ENCODE results near the gene LYPD6.
"Not testable (repeated sequence)": the region's sequence is repeated elsewhere in the genome, so short reads cannot be mapped to it uniquely, and the experiment has no call there.

LYPD6 gene

DNA sequence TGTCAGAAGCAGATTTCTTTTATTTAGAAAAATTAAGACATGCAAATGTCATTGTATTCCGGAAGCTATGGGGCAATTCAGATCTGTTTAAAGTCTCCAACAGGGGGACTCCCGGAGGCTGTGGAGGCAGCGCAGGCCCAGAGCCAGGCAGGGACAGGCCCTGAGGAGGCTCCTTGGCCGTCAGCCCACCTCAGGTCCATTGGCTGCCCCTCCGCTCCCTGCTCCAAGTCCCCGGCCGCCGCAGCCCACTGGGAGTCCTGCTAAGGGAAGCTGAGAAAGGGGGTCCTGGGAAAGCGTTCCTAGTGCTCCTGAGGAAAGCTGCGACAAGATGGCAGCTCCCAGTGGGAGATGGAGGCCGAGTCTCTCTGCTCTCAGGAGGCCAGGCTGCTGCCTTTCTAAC, 20.0 kb upstream of the LYPD6 start:
- H3K4me3 ChIP-seq (ENCODE audit: low read depth, low read length) = no peak overlapping the region
- no peak for DNase-seq (ENCODE audit: low read depth)
- TF ChIP-seq, protein P1, sequence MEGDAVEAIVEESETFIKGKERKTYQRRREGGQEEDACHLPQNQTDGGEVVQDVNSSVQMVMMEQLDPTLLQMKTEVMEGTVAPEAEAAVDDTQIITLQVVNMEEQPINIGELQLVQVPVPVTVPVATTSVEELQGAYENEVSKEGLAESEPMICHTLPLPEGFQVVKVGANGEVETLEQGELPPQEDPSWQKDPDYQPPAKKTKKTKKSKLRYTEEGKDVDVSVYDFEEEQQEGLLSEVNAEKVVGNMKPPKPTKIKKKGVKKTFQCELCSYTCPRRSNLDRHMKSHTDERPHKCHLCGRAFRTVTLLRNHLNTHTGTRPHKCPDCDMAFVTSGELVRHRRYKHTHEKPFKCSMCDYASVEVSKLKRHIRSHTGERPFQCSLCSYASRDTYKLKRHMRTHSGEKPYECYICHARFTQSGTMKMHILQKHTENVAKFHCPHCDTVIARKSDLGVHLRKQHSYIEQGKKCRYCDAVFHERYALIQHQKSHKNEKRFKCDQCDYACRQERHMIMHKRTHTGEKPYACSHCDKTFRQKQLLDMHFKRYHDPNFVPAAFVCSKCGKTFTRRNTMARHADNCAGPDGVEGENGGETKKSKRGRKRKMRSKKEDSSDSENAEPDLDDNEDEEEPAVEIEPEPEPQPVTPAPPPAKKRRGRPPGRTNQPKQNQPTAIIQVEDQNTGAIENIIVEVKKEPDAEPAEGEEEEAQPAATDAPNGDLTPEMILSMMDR (IDR thresholded peaks at IDR 0.05; ENCODE audit: low read depth, low read length, missing control alignments) = no peak

DNA sequence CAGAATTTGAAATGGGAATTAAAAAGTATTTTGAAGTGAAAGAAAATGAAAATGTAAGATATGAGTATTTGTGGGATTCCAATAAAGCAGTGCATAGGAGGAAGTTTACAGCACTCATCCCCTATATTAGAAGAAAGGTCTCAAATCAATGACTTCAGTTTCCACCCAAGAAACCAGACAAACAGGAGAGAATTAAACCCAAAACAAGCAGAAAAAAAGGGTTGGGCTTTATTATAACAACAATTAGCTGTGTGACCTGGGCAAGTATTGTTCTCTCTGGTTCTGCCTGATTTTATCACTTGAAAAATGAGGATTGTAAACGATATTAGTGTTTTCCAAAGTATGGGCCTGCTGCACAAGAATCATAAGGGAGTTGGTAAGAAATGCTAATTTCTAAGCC, 18.3 kb upstream of the LYPD6 start:
- TF ChIP-seq, protein P1 (IDR thresholded peaks at IDR 0.05; ENCODE audit: low read depth, low read length, missing control alignments) = no peak
- DNase-seq (ENCODE audit: low read depth) = no peak
- no peak overlapping the region for H3K4me3 ChIP-seq (ENCODE audit: low read depth, low read length)

DNA sequence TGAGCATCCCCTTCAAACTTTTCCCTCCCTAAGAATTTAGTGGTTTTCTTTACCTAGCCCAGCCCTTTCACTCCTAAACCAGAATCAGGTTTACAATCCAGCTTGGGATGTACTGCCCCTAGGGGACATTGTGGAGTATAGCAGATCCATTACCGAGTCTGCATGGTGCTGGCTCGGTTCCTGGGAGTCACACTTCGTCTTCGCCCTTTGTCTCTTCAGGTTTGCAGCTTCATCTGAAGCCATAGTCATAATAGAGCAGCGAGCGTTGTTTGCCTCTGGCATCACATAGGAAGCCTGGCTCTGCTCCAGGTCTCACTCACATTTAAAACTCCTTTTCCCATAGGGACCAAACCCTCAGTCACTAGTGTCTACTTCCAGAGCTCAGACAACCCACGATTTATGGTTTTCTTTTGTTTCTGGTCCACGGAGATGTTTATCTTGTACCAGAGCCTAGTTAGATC, 16.8 kb upstream of the LYPD6 start:
- no peak overlapping the region for H3K4me3 ChIP-seq (ENCODE audit: low read depth, low read length)
- peak; percentile 10 for DNase-seq (ENCODE audit: low read depth)
- TF ChIP-seq, protein P1 (IDR thresholded peaks at IDR 0.05; ENCODE audit: low read depth, low read length, missing control alignments) = peak; percentile 90

DNA sequence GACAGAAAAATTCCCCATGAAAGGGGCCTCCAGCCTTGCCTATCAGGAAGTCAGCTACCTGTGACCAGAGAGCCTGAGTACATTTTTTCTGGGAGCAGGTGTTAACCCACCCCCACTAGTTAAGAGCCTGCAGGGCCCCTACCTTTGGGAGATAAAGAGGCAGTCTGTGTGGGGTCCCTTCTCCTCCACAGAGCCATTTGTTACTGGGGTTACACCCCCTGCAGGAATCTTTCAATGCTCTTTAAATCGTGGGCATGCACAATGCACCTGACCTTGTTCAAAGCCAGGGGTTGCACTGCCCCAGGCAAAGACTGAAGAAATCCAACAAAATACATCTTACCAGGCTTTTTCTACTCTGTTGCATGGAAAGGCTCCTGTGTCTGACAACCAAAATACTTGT, 15.7 kb upstream of the LYPD6 start:
- DNase-seq (ENCODE audit: low read depth) = no peak
- H3K4me3 ChIP-seq (ENCODE audit: low read depth, low read length) = no peak overlapping the region
- TF ChIP-seq, protein P1 (IDR thresholded peaks at IDR 0.05; ENCODE audit: low read depth, low read length, missing control alignments) = no peak

DNA sequence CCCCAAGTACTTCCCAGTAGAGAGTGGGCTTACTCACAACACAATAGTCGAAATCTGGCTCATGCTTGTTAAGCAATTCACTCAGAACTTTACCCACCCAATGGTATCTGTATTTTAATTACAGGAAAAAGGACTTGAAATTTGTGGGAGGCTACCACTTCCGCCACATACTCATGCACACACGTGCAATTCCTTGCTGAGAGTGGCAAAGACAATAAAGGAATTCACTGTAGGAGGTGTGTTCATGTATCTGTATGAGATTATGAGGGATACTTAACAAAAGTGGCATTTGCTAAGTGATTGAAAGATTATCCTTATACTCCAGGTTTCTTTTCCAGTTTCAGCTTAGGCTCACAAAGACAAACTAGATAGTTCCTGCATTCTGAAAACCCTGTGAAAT, 14.9 kb upstream of the LYPD6 start:
- no peak for DNase-seq (ENCODE audit: low read depth)
- H3K4me3 ChIP-seq (ENCODE audit: low read depth, low read length) = no peak overlapping the region
- TF ChIP-seq, protein P1 (IDR thresholded peaks at IDR 0.05; ENCODE audit: low read depth, low read length, missing control alignments) = no peak

DNA sequence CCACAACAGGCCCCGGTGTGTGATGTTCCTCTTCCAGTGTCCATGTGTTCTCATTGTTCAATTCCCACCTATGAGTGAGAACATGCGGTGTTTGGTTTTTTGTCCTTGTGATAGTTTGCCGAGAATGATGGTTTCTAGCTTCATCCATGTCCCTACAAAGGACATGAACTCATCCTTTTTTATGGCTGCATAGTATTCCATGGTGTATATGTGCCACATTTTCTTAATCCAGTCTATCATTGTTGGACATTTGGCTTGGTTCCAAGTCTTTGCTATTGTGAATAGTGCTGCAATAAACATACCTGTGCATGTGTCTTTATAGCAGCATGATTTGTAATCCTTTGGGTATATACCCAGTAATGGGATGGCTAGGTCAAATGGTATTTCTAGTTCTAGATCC, 11.8 kb upstream of the LYPD6 start:
- not testable (repeated sequence) for H3K4me3 ChIP-seq (ENCODE audit: low read depth, low read length)

DNA sequence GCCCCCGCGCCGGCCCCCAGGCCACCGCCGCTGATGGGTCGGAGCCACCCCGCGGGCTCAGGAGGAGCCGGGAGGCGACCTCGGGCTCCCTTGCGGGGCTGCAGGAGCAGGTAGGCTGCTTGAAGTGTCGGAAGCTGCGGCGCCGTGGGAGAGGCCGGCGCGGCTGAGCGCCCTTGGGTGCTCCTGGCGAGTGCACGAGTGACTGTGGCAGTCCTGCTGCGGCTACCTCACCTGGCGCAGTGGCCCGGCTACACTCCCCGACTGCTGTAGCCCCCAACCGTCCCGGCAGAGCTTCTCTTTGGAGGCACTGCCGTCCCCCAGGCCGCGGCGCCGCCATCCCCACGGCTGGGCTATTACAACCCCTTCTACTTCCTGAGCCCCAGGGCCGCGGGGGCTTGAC, 10.0 kb upstream of the LYPD6 start:
- TF ChIP-seq, protein P1 (IDR thresholded peaks at IDR 0.05; ENCODE audit: low read depth, low read length, missing control alignments) = no peak
- no peak for DNase-seq (ENCODE audit: low read depth)
- no peak overlapping the region for H3K4me3 ChIP-seq (ENCODE audit: low read depth, low read length)

More for the DNA sequence above, 11.8 kb upstream of the LYPD6 start:
- DNase-seq (ENCODE audit: low read depth) = not testable (repeated sequence)
